GM12891 (cell line): ENCODE measurements around the gene ZMAT1.

Source experiments
- DNase-seq: peaks from one replicate; pipeline ENCODE4 v3.0.0; 2011; ENCODE audit warnings: low spot score; ENCODE audit not compliant: insufficient read length
- FAIRE-seq: peaks from 2 replicates; lab custom pipeline; 2011; peaks lifted over from hg19 to GRCh38; lab: Jason Lieb, UNC
- PAX5 ChIP-seq: IDR thresholded peaks from 2 replicates; pipeline ENCODE4 v1.6.1; 2011; ENCODE audit warnings: low read length, moderate library complexity, mild to moderate bottlenecking; ENCODE audit not compliant: insufficient read depth, severe bottlenecking
- POLR2A ChIP-seq: IDR thresholded peaks from 2 replicates; pipeline ENCODE4 v1.6.1; 2011; ENCODE audit warnings: low read depth, low read length, control low read depth
- POLR2AphosphoS5 ChIP-seq: IDR thresholded peaks from 2 replicates; pipeline ENCODE4 v1.6.1; 2011; ENCODE audit warnings: low read depth, low read length, control low read depth
- POU2F2 ChIP-seq: IDR thresholded peaks from 2 replicates; pipeline ENCODE4 v1.6.1; 2011; ENCODE audit warnings: low read depth, mild to moderate bottlenecking, control low read depth, low read length, moderate library complexity
- SPI1 ChIP-seq: IDR thresholded peaks from 2 replicates; pipeline ENCODE4 v1.6.1; 2011; ENCODE audit warnings: low read depth, low read length, control low read depth
- TAF1 ChIP-seq: IDR thresholded peaks from 2 replicates; pipeline ENCODE4 v1.6.1; 2011; ENCODE audit warnings: low read depth, low read length, control low read depth

The ZMAT1 gene

GRCh38 chrX:101925733-101926132 is 6.1 kb downstream of the ZMAT1 start:
- DNase-seq = no peak
- TF ChIP-seq PAX5 (no peak), SPI1 (no peak), POU2F2 (no peak), POLR2AphosphoS5 (no peak), POLR2A (no peak), TAF1 (no peak)
- FAIRE-seq = peak; percentile 5

GRCh38 chrX:101918751-101919150 is 13.1 kb downstream of the ZMAT1 start:
- DNase-seq (no peak), FAIRE-seq (no peak)
- TF ChIP-seq POU2F2 = no peak
- no peak for TF ChIP-seq POLR2A
- no peak for TF ChIP-seq PAX5
- no peak for TF ChIP-seq POLR2AphosphoS5
- TF ChIP-seq SPI1 = no peak
- TF ChIP-seq TAF1 = no peak

- no peak for TF ChIP-seq SPI1
- TF ChIP-seq POLR2AphosphoS5 = no peak
- no peak for TF ChIP-seq TAF1
- TF ChIP-seq POLR2A = no peak
- TF ChIP-seq PAX5 = no peak
- no peak for TF ChIP-seq POU2F2
- DNase-seq = no peak
- no peak for FAIRE-seq
Observed at GRCh38 chrX:101906136-101906796, 25.6 kb downstream of the ZMAT1 start.

GRCh38 chrX:101904996-101905395 is 26.8 kb downstream of the ZMAT1 start:
- FAIRE-seq = no peak
- no peak for DNase-seq
- TF ChIP-seq POLR2AphosphoS5 (no peak), POLR2A (no peak), TAF1 (no peak), SPI1 (no peak), POU2F2 (no peak), PAX5 (no peak)
